GM10266 (cell line): ENCODE results near the gene CRTC3.

Experiments
- DNase-seq: peaks from one replicate; pipeline ENCODE4 v3.0.0; 2012; ENCODE audit errors: extremely low spot score
- CTCF ChIP-seq: IDR thresholded peaks from 2 replicates; pipeline ENCODE4 v1.5.1; 2012; ENCODE audit warnings: mild to moderate bottlenecking, low read depth; ENCODE audit not compliant: control insufficient read depth, insufficient read depth; ENCODE audit errors: missing control alignments

Gene CRTC3

DNA sequence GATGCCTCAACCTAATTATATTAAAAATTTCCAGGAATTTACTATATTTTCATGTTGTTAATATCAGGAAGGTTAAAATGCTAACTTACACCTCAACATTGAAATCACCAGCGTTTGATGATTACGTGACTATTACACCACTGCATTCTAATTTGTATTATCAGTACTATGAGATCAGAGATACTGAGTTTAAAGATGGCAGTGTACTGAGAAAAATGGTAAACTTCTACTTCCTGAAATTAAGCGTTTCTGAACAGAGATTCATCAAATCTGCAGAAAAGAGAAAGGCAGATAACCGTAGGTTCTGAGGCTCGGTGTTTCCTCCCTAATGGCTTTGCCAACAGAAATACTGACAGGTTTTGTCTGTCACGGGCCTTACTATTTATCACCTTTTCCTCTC, 69.9 kb downstream of the CRTC3 start:
- no peak for DNase-seq
- TF ChIP-seq CTCF, result no peak

GRCh38 chr15:90600954-90601353, 71.2 kb downstream of the CRTC3 start:
- DNase-seq, result no peak
- no peak for TF ChIP-seq CTCF

- DNase-seq, result no peak
- peak; percentile 50 for TF ChIP-seq CTCF
Observed at GRCh38 chr15:90603893-90604292, 74.2 kb downstream of the CRTC3 start.

DNA sequence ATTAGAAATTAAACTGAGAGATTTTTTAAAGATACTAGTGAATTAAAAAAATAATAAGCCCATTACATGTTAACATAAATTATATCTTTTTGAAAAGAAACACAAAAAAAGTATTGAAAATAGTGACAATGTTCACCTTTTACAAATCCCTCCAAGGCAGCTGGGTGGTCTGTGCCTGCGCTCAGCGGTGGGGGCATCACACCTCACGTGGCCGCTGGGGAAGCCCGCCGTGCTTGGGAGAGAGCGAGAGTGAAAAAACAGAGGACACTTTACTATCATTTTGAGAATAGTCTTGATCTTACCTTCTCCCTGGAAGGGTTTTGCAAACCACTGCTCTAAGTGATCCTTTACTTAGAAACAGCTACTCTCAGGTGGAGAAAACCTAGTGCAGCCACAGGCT, 76.9 kb downstream of the CRTC3 start:
- DNase-seq, result no peak
- TF ChIP-seq CTCF, result no peak

DNA sequence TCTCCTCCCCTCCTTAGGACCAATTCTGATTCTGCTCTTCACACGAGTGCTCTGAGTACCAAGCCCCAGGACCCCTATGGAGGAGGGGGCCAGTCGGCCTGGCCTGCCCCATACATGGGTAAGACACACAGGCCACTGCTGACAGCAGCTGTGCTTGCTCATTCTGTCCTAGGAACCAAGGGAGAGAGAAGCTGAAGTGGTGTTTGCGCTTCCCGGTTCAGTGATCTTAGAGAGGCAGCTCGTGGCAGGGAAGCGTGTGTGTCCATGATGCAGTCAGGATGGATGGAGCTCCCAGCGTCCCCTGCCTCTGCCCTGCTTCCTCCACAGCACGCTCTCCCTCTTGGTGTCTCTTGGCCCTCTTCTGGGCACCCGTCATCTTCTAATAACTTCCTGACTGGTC, 77.6 kb downstream of the CRTC3 start:
- DNase-seq, result no peak
- TF ChIP-seq CTCF, result no peak

GRCh38 chr15:90609242-90610180, 79.8 kb downstream of the CRTC3 start:
- TF ChIP-seq CTCF, result no peak

DNA sequence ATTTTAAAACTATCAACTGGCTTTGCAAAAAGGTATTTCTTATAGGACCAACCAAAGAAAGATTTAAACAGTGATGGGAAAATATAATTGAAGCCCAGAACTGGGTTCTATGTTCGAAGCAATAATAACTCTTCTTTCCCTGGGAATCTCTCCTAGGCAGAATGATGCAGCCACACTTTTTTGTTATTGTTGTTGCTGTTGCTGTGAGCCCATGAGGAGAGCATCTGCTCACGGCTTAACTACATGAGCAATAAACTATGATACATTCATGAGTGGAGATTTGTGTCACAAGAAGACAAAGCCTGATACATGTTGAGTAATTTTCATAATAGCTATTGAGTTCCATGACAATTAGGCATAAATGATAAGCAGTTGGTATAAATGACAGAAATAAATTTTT, 80.5 kb downstream of the CRTC3 start:
- no peak for DNase-seq
- no peak for TF ChIP-seq CTCF

More at GRCh38 chr15:90609242-90610180, 79.8 kb downstream of the CRTC3 start:
- DNase-seq, result no peak
